Trophoblast cell (in vitro differentiated cells and primary cell): ENCODE measurements around the gene BRK1.
A peak's percentile ranks its signal among the peaks of the same experiment; 100 is the strongest.
"Not testable (repeated sequence)": the region's sequence is repeated elsewhere in the genome, so short reads cannot be mapped to it uniquely, and the experiment has no call there.

ENCODE experiments used
- DNase-seq, 2 donors: peaks; one replicate each; pipeline ENCODE4 v3.0.0-alpha.2; 2016
- H2AFZ ChIP-seq: 2 replicates; pipeline ENCODE4 v1.6.1; 2013; ENCODE audit warnings: low read length, moderate library complexity, mild to moderate bottlenecking; ENCODE audit not compliant: insufficient read depth, poor library complexity
- H2AK5ac ChIP-seq: 2 replicates; pipeline ENCODE4 v1.6.1; 2013; ENCODE audit warnings: mild to moderate bottlenecking, low read length
- H2BK120ac ChIP-seq: 2 replicates; pipeline ENCODE4 v1.6.1; 2013; ENCODE audit warnings: low read length, mild to moderate bottlenecking, moderate library complexity; ENCODE audit not compliant: insufficient read depth, poor library complexity
- H2BK12ac ChIP-seq: 2 replicates; pipeline ENCODE4 v1.6.1; 2013; ENCODE audit warnings: mild to moderate bottlenecking, low read length, moderate library complexity
- H2BK5ac ChIP-seq: 2 replicates; pipeline ENCODE4 v1.6.1; 2013; ENCODE audit warnings: low read length, low read depth, moderate library complexity, mild to moderate bottlenecking; ENCODE audit not compliant: poor library complexity
- H3K14ac ChIP-seq: 2 replicates; pipeline ENCODE4 v1.6.1; 2013; ENCODE audit warnings: mild to moderate bottlenecking, low read length
- H3K18ac ChIP-seq: 2 replicates; pipeline ENCODE4 v1.6.1; 2013; ENCODE audit warnings: mild to moderate bottlenecking, low read length
- H3K23ac ChIP-seq: 2 replicates; pipeline ENCODE4 v1.6.1; 2013; ENCODE audit warnings: low read length
- H3K27ac ChIP-seq: 2 replicates; pipeline ENCODE4 v1.5.1; 2013; ENCODE audit warnings: low read depth, mild to moderate bottlenecking, inconsistent platforms, low read length, moderate library complexity
- H3K27me3 ChIP-seq: 2 replicates; pipeline ENCODE4 v1.6.1; 2013; ENCODE audit warnings: inconsistent platforms, mild to moderate bottlenecking, low read length, moderate library complexity; ENCODE audit not compliant: insufficient read depth
- H3K36me3 ChIP-seq, 2 experiments: 1 replicate in 1 of 2; 2 replicates in 1 of 2; pipeline ENCODE4 v1.6.1; 2013; ENCODE audit warnings: low read length in 2 of 2, mild to moderate bottlenecking in 2 of 2, moderate library complexity in 1 of 2; ENCODE audit not compliant: insufficient read depth in 2 of 2, control insufficient read depth in 1 of 2
- H3K4ac ChIP-seq: 2 replicates; pipeline ENCODE4 v1.6.1; 2013; ENCODE audit warnings: low read depth, mild to moderate bottlenecking, low read length, moderate library complexity
- H3K4me1 ChIP-seq, 2 experiments: 1 replicate in 1 of 2; 2 replicates in 1 of 2; pipeline ENCODE4 v1.6.1; 2013; ENCODE audit warnings: low read length in 2 of 2, mild to moderate bottlenecking in 2 of 2, moderate library complexity in 1 of 2; ENCODE audit not compliant: insufficient read depth in 2 of 2, control insufficient read depth in 1 of 2
- H3K4me2 ChIP-seq: 2 replicates; pipeline ENCODE4 v1.6.1; 2013; ENCODE audit warnings: inconsistent platforms, mild to moderate bottlenecking, low read length, moderate library complexity
- H3K4me3 ChIP-seq: 2 replicates; pipeline ENCODE4 v1.5.1; 2013; ENCODE audit warnings: mild to moderate bottlenecking, low read depth, low read length, inconsistent platforms
- H3K79me1 ChIP-seq: one replicate; pipeline ENCODE4 v1.6.1; 2013; ENCODE audit warnings: low read length
- H3K79me2 ChIP-seq: 2 replicates; pipeline ENCODE4 v1.6.1; 2013; ENCODE audit warnings: low read length, mild to moderate bottlenecking; ENCODE audit not compliant: control insufficient read depth, insufficient read depth, poor library complexity
- H3K9ac ChIP-seq: 2 replicates; pipeline ENCODE4 v1.6.1; 2013; ENCODE audit warnings: mild to moderate bottlenecking, low read length
- H3K9me3 ChIP-seq: 2 replicates; pipeline ENCODE4 v1.6.1; 2013; ENCODE audit warnings: low read depth, mild to moderate bottlenecking, control low read depth, inconsistent platforms, low read length; ENCODE audit not compliant: insufficient read depth
- H4K12ac ChIP-seq: 2 replicates; pipeline ENCODE4 v1.6.1; 2013; ENCODE audit warnings: low read depth, mild to moderate bottlenecking, low read length, moderate library complexity
- H4K8ac ChIP-seq: 2 replicates; pipeline ENCODE4 v1.6.1; 2013; ENCODE audit warnings: low read depth, mild to moderate bottlenecking, low read length, moderate library complexity
- H4K91ac ChIP-seq: one replicate; pipeline ENCODE4 v1.6.1; 2013; ENCODE audit warnings: low read depth, mild to moderate bottlenecking, low read length, moderate library complexity
- WGBS: extraction: QIAGEN DNeasy Blood & Tissue Kit; methylation state at CpG from one replicate; pipeline ENCODE4 v1.1.7; 2013; ENCODE audit warnings: missing lambda C conversion rate; ENCODE audit not compliant: insufficient read length, insufficient coverage; ENCODE audit errors: extremely low coverage; 5-methylcytosine and 5-hydroxymethylcytosine counted together

BRK1 gene

GRCh38 chr3:10160925-10161324 lies 45.5 kb downstream of the BRK1 start:
- no CpG with 5 or more reads among the region's 6 CpGs for whole genome bisulfite sequencing
- Histone ChIP-seq H2AFZ (no peak overlapping the region), H3K9me3 (peaks cover 2% of the 10 kb centered on the region)

DNA sequence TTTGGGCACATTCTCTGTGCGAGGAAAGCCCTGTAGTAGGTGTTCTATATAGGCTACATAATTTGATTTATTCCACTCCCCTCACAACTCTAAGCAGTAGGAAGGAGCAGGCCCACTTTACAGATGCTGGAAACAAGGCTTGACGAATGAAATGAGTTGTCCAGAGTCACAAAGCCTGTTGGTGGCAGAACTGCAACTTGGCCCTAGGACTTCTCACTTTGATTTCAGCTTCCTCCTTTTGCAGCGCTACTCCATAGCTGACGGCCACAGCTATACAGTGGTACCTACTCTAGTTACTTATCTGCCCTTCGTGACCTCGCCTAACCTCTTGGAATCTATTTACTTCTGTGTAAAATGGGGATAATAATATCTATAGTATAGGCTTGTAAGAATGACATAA lies 46.7 kb downstream of the BRK1 start:
- Histone ChIP-seq H3K9me3 (peaks cover 2% of the 10 kb centered on the region), H3K79me1 (peaks cover 5% of the 10 kb centered on the region), H3K4me2 (no peak overlapping the region), H2BK120ac (no peak overlapping the region), H3K9ac (no peak overlapping the region), H3K27ac (no peak overlapping the region), H3K79me2 (peaks cover 4% of the 10 kb centered on the region), H3K14ac (no peak overlapping the region), H4K12ac (no peak overlapping the region), H3K23ac (no peak overlapping the region), H2AK5ac (no peak overlapping the region), H2AFZ (no peak overlapping the region), H3K27me3 (no peaks in the 10 kb centered on the region), H2BK12ac (no peak overlapping the region), H3K4me3 (no peak overlapping the region), H4K8ac (no peak overlapping the region), H3K36me3 (no peaks in the 10 kb centered on the region), H3K18ac (no peak overlapping the region), H2BK5ac (no peak overlapping the region), H3K4ac (no peak overlapping the region), H4K91ac (no peak overlapping the region), H3K4me1 (peaks cover 6% of the 10 kb centered on the region in 2 experiments)
- no peak for DNase-seq
- no CpG with 5 or more reads among the region's 6 CpGs for whole genome bisulfite sequencing

More at GRCh38 chr3:10160925-10161324, 45.5 kb downstream of the BRK1 start:
- Histone ChIP-seq H3K23ac (no peak overlapping the region), H3K4me3 (no peak overlapping the region), H3K18ac (no peak overlapping the region), H3K14ac (no peak overlapping the region), H2BK120ac (no peak overlapping the region), H4K12ac (no peak overlapping the region), H3K4me1 (peaks cover 3 to 6% of the 10 kb centered on the region in 2 experiments), H4K91ac (no peak overlapping the region), H2BK12ac (no peak overlapping the region), H3K79me2 (peaks cover 4% of the 10 kb centered on the region), H3K4me2 (no peak overlapping the region), H3K27ac (no peak overlapping the region), H3K36me3 (no peaks in the 10 kb centered on the region), H3K9ac (no peak overlapping the region), H3K79me1 (peaks cover 5% of the 10 kb centered on the region), H2AK5ac (no peak overlapping the region), H4K8ac (no peak overlapping the region), H3K27me3 (no peaks in the 10 kb centered on the region), H3K4ac (no peak overlapping the region), H2BK5ac (no peak overlapping the region)
- DNase-seq = no peak

DNA sequence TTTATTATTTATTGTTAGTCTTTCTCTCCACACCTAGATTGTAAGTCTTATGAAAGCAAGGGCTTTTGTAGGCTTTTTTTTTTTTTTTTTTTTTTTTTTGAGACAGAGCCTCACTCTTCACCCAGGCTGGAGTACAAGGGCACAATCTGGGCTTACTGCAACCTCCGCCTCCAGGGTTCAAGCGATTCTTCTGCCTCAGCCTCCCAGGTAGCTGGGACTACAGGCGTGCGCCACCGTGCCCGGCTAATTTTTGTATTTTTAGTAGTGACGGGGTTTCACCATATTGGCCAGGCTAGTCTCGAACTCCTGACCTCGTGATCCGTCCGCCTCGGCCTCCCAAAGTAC lies 48.7 kb downstream of the BRK1 start:
- H3K14ac ChIP-seq = not testable (repeated sequence)

DNA sequence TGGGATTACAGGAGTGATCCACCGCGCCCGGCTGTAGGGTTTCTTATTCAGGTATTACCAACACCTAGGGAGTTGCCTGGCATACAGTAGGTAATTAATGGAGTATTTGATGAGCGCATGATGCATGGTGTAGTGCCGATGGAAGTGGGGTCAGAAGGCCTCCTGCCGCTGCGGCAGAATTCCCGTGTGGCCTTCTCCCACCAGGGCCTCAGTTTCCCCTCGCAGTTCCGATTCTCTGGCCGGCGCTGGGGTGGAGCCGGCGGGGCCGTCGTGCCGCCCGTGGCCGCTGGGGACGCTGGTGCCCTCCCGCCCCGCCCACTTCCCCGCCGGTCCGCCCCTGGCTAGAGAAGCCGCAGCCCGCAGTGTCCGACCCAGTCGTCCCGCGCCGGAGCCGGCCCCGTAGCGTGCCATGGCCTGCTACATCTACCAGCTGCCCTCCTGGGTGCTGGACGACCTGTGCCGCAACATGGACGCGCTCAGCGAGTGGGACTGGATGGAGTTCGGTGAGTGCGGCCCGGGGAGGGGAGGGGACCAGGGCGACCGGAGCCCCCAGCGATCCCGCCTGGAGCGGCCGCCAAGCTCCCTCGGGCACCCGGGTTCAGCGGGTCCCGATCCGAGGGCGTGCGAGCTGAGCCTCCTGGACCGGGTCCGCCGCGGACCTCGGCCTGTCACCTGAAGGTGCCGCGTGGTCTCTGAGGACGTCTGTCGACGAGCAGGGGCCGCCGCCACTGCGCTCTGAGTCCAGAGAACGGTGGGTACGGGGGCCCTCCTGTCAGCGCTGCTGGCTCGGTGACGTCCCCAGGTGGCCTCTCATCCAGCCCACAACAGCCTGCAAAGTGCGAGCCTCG lies 49.3 kb downstream of the BRK1 start, which contains the start of gene IRAK2:
IRAK2 (plus strand) TSS at position 374 of the 848 bp plus-strand sequence; CDS start at position 410, 36 bp downstream.
- Histone ChIP-seq H3K9ac (peak within 1 kb of the TSS; percentile 71), H2BK5ac (no peak within 1 kb of the TSS), H3K23ac (no peak within 1 kb of the TSS)

More for the DNA sequence above, 48.7 kb downstream of the BRK1 start:
- H3K27ac ChIP-seq, H4K91ac ChIP-seq, H3K9ac ChIP-seq, DNase-seq, H3K36me3 ChIP-seq, H4K8ac ChIP-seq, H3K9me3 ChIP-seq, H3K79me1 ChIP-seq, H2BK120ac ChIP-seq, H2BK5ac ChIP-seq, H3K4me1 ChIP-seq, H3K4ac ChIP-seq, H3K4me3 ChIP-seq, H4K12ac ChIP-seq, H2AFZ ChIP-seq, H3K23ac ChIP-seq, H3K79me2 ChIP-seq, H2AK5ac ChIP-seq, H3K18ac ChIP-seq, H3K27me3 ChIP-seq: not testable (repeated sequence)
- Histone ChIP-seq H2BK12ac (peak overlapping the region; percentile 32), H3K4me2 (peak overlapping the region; percentile 89)
- WGBS = no CpG with 5 or more reads among the region's 12 CpGs

More for the DNA sequence above, 49.3 kb downstream of the BRK1 start, which contains the start of gene IRAK2:
- peaks cover 8% of the 10 kb centered on the region for H3K79me1 ChIP-seq
- peak within 1 kb of the TSS; percentile 10 for H4K12ac ChIP-seq
- H3K27me3 ChIP-seq = no peaks in the 10 kb centered on the region
- peak within 1 kb of the TSS; percentile 81 for H3K18ac ChIP-seq
- peak; percentile 81 to 87 for DNase-seq
- H3K79me2 ChIP-seq = peaks cover 4% of the 10 kb centered on the region
- H3K4me1 ChIP-seq = peaks cover 9% of the 10 kb centered on the region in 2 experiments
- peak within 1 kb of the TSS; percentile 32 for H2BK12ac ChIP-seq
- peak within 1 kb of the TSS; percentile 73 for H4K8ac ChIP-seq
- H3K14ac ChIP-seq = peak within 1 kb of the TSS; percentile 77
- H3K4ac ChIP-seq = no peak within 1 kb of the TSS
- H2BK120ac ChIP-seq = no peak within 1 kb of the TSS
- peaks cover under 1 to 2% of the 10 kb centered on the region in 2 experiments for H3K36me3 ChIP-seq
- peak within 1 kb of the TSS; percentile 62 for H2AFZ ChIP-seq
- peak within 1 kb of the TSS; percentile 44 for H2AK5ac ChIP-seq
- peak within 1 kb of the TSS; percentile 89 for H3K4me2 ChIP-seq
- no peak within 1 kb of the TSS for H3K27ac ChIP-seq
- H3K9me3 ChIP-seq = peaks cover 5% of the 10 kb centered on the region
- no CpG with 5 or more reads among the region's 76 CpGs for WGBS
- H3K4me3 ChIP-seq = peak within 1 kb of the TSS; percentile 96
- H4K91ac ChIP-seq = peak within 1 kb of the TSS; percentile 30
